K562 (cell line): ENCODE data around the gene ZMYM2. TPM values are rescaled to one million over a fixed set of nuclear protein-coding genes. Genes with fewer than 3 reads are reported as not detected.

Experiments
- CBX5 ChIP-seq: IDR thresholded peaks from 2 replicates; pipeline ENCODE4 v1.6.1; 2014; ENCODE audit warnings: low read depth, borderline replicate concordance
- DACH1 ChIP-seq: fragments of 450-650 bp; IDR thresholded peaks from 2 replicates; pipeline ENCODE4 v1.6.1; 2018; ENCODE audit not compliant: partially characterized antibody
- E2F5 ChIP-seq: sonication (generic); formaldehyde crosslinking; IDR thresholded peaks from 2 replicates; pipeline ENCODE4 v1.8.0; 2022; ENCODE audit warnings: mild to moderate bottlenecking, missing genetic modification reagents
- GABPB2 ChIP-seq: fragments of 250-450 bp; sonication (Bioruptor Pico); conservative IDR thresholded peaks from 2 replicates; pipeline ENCODE4 v1.5.1; 2021; ENCODE audit warnings: mild to moderate bottlenecking
- GATAD2A ChIP-seq: fragments of 450-650 bp; IDR thresholded peaks from 2 replicates; pipeline ENCODE4 v1.6.1; 2017
- MAZ ChIP-seq, 2 experiments: fragments of 450-650 bp in 1 of 2; sonication (generic) in 1 of 2; formaldehyde crosslinking; IDR thresholded peaks in 1 of 2; conservative IDR thresholded peaks in 1 of 2; 2 replicates each; pipeline versions ENCODE4 v1.4.0 to v1.5.0; 2020; ENCODE audit warnings: mild to moderate bottlenecking in 1 of 2, missing genetic modification reagents in 1 of 2
- OTX1 ChIP-seq: fragments of 450-650 bp; formaldehyde crosslinking; IDR thresholded peaks from 2 replicates; pipeline ENCODE4 v1.4.0; 2022; ENCODE audit warnings: mild to moderate bottlenecking
- PHF8 ChIP-seq: fragments of 200-600 bp; sonication (generic); IDR thresholded peaks from 2 replicates; pipeline ENCODE4 v1.6.1; 2012; ENCODE audit warnings: mixed run types, mild to moderate bottlenecking, inconsistent platforms, low read length, moderate library complexity, borderline replicate concordance
- PTRF ChIP-seq: fragments of 450-650 bp; IDR thresholded peaks from 2 replicates; pipeline ENCODE4 v1.6.1; 2016; ENCODE audit warnings: mild to moderate bottlenecking, missing genetic modification characterization, missing compliant biosample characterization
- REST ChIP-seq, 2 experiments: fragments of 450-650 bp; formaldehyde crosslinking in 1 of 2; IDR thresholded peaks; 2 replicates each; pipeline versions ENCODE4 v1.4.0 to v1.6.1; 2014 to 2020; ENCODE audit warnings: mild to moderate bottlenecking in 2 of 2, borderline replicate concordance in 1 of 2, low read depth in 1 of 2
- SMARCE1 ChIP-seq: fragments of 450-650 bp; IDR thresholded peaks from 2 replicates; pipeline ENCODE4 v1.7.1; 2016; ENCODE audit warnings: mild to moderate bottlenecking
- TAF7 ChIP-seq: fragments of 450-650 bp; IDR thresholded peaks from 2 replicates; pipeline ENCODE4 v1.6.1; 2016; ENCODE audit warnings: missing genetic modification characterization, missing compliant biosample characterization
- ZBTB9 ChIP-seq: fragments of 450-650 bp; formaldehyde crosslinking; IDR thresholded peaks from 2 replicates; pipeline ENCODE4 v1.4.0; 2020; ENCODE audit warnings: mild to moderate bottlenecking, moderate library complexity
- ZNF134 ChIP-seq: fragments of 250-450 bp; sonication (Bioruptor Pico); conservative IDR thresholded peaks from 2 replicates; pipeline ENCODE4 v1.4.0; 2020
- ZNF274 ChIP-seq: IDR thresholded peaks from 2 replicates; pipeline ENCODE4 v1.6.1; 2011; ENCODE audit warnings: low read depth, mild to moderate bottlenecking, low read length, moderate library complexity, borderline replicate concordance
- ZNF277 ChIP-seq: fragments of 250-450 bp; sonication (Bioruptor Pico); IDR thresholded peaks from 2 replicates; pipeline ENCODE4 v1.8.0; 2022; ENCODE audit warnings: inconsistent platforms, mild to moderate bottlenecking, moderate library complexity, borderline replicate concordance
- ZNF785 ChIP-seq: fragments of 250-450 bp; sonication (Bioruptor Pico); IDR thresholded peaks from 2 replicates; pipeline ENCODE4 v1.4.0; 2020; ENCODE audit warnings: mild to moderate bottlenecking
- polyA plus RNA-seq, 8 experiments: library from polyadenylated mRNA; depleted of rRNA in 4 of 8; stranded (reverse) in 5 of 8; unstranded in 3 of 8; fragments of >200 nt; fragmentation: Nextera tagmentation in 2 of 8; fragmentation: Illumina TruSeq in 1 of 8; extraction: Ambion mirVana in 2 of 8; extraction: Trizol in 1 of 8; gene quantifications; 2 replicates each; pipeline versions ENCODE4 v1.2.1 to v1.2.3, GENCODE V29; 2011 to 2014; ENCODE audit warnings: inconsistent platforms in 1 of 8, missing spikeins in 1 of 8
- total RNA-seq, 7 experiments: library from RNA; depleted of rRNA in 6 of 7; stranded (reverse); fragments of >200 nt in 6 of 7; fragmentation: Illumina TruSeq in 2 of 7; extraction: Trizol in 2 of 7; gene quantifications; 2 replicates each; pipeline versions ENCODE4 v1.2.1 to v1.2.3, GENCODE V29; 2011 to 2021; ENCODE audit warnings: low replicate concordance in 1 of 7

ZMYM2 gene
- total and polyA plus RNA-seq, 9 of the 15 experiments (the other 6 are each of a cell fraction or from before 2014, with no cell fraction given), result 5.0 to 48.8 (median 26.8) TPM

GRCh38 chr13:20119960-20120359, 161.4 kb downstream of the ZMYM2 start (continued):
- TF ChIP-seq ZNF277 (CRISPR knock-in tag) (no peak), PHF8 (no peak; the same call in 1 of the 2 replicates), E2F5 (CRISPR knock-in tag) (no peak), ZNF134 (CRISPR knock-in tag) (0 out of 2 replicates have a peak, but pooled peaks have one; percentile 9), GABPB2 (CRISPR knock-in tag) (no peak), CBX5 (no peak), ZBTB9 (CRISPR knock-in tag) (0 out of 2 replicates have a peak, but pooled peaks have one; percentile 50), DACH1 (no peak), MAZ (CRISPR knock-in tag; conservative IDR thresholded peaks at IDR 0.05 in 1 of 2, IDR thresholded peaks at IDR 0.05 in 1 of 2) (0 out of 4 replicates have a peak, but pooled peaks of 1 of the 2 experiments have one; percentile 42), OTX1 (no peak), ZNF785 (no peak), REST (IDR thresholded peaks at IDR 0.05; ENCODE audit: borderline replicate concordance) (no peak), REST (CRISPR knock-in tag; IDR thresholded peaks at IDR 0.05; ENCODE audit: low read depth) (no peak), SMARCE1 (no peak), GATAD2A (no peak), PTRF (tag) (peak; percentile 85), ZNF274 (no peak), TAF7 (tag) (0 out of 2 replicates have a peak, but pooled peaks have one; percentile 32)
